GM19351 (cell line): ENCODE results near the gene CDK5.
A peak's percentile ranks its signal among the peaks of the same experiment; 100 is the strongest.

Experiments used
- ATAC-seq: cut with Tn5 transposase; IDR thresholded peaks from one replicate; pipeline ENCODE4 v1.9.1; 2021; ENCODE audit warnings: mild to moderate bottlenecking, moderate library complexity; ENCODE audit not compliant: unreplicated experiment

Gene CDK5

GRCh38 chr7:151057506-151057988 is at the start of gene CDK5:
TSS of gene CDK5 (minus strand) at chr7:151057897. CDS start at chr7:151057848, 49 bp downstream.
- ATAC-seq: peak; percentile 10

DNA sequence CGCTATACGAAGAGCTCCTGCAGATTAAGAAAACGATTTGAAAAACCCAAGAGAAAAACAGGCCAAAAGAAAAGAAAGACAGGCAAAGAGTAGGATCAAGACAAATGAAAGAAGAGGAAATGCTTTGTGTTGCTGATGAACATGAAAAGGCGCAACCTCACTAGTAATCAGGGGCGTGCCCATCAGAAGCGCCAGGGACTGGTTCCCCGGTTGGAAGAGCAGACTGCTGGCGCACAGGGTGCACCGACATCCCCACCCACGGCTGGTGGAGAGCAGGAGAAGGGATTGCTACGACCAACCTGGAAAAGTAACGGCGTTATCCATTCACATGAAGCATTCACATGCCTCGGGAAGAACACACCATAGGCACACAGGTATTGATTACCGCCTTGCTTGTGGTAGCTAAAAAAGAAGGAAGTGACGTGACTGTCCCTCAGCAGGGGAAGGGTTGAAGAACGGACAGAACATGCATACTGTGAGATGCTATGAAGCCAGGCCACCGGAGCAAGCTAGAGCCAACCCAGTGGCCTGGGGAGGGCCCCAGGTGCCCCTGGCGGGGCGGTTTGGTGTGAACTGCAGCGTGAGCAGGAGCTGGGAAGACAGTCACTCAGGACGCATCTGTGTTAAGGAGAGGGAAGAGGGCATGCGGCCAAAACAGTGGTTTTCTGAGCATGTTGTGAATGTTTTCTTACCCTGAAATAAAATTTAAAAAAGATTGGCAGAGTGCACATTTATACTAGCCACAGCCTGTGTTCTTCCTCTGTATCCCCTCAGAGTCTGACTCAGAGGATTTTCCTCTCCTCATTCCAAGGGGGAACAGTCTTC is 46.9 kb upstream of the CDK5 start:
- no peak for ATAC-seq

GRCh38 chr7:151103973-151104372 is 46.3 kb upstream of the CDK5 start:
- ATAC-seq: no peak

DNA sequence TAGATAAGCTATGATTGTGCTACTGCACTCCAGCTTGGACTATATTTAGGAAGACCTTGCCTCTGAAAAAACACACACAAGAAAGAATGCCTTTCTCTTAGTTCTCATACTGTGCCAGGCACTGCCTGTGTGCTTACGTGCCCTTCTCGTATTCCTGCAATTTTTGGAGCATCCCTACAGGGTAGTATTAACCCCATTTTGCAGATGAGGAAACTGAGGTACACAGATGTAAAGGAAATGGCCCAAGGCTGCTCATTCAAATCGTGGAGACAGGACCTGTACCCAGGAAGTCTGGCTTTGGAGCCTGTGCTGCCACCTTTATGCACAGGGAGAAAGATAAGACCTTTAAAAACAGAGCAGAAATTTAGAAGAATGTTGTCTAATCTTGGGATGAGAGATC is 45.3 kb upstream of the CDK5 start:
- no peak for ATAC-seq

DNA sequence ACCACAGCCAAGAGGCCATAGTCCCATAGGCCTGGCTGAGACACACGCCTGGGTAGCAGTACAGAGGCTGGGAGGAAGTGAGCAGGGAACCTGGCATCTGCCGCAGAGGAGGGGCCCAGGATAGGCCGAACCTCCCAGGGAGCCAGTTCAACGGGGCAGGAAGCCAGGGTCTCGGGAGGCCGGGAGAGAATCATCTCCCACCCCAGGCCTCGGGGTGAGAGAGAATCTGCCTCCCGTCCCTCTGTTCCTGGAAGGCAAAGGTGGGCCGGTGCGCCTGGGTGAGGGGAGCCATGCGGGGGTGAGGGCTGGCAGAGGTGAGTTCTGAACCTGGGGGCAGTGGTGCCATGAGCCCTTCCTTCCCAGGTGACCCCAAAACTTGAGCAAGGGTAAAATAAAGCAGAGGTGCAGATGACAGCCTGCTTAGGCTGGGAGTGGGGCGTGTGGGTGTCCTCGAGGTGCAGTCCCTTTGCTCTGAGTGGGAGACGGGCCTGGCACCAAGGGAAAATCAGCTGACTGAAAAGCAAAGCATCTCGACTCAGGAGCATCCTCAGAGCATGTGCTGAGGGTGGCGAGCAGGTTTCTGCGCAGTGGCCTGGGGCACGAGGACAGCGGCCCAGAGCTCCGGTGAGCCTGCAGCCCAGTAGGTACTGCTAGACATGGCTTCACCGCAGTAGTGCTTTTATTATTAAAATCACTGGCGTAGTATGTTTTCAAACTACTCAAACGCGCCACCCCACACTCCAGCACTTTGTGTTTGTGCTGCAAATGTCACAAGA is 44.1 kb upstream of the CDK5 start:
- ATAC-seq: no peak

GRCh38 chr7:151100921-151101320 is 43.2 kb upstream of the CDK5 start:
- no peak for ATAC-seq

GRCh38 chr7:151099486-151100211 is 42.0 kb upstream of the CDK5 start:
- no peak for ATAC-seq

DNA sequence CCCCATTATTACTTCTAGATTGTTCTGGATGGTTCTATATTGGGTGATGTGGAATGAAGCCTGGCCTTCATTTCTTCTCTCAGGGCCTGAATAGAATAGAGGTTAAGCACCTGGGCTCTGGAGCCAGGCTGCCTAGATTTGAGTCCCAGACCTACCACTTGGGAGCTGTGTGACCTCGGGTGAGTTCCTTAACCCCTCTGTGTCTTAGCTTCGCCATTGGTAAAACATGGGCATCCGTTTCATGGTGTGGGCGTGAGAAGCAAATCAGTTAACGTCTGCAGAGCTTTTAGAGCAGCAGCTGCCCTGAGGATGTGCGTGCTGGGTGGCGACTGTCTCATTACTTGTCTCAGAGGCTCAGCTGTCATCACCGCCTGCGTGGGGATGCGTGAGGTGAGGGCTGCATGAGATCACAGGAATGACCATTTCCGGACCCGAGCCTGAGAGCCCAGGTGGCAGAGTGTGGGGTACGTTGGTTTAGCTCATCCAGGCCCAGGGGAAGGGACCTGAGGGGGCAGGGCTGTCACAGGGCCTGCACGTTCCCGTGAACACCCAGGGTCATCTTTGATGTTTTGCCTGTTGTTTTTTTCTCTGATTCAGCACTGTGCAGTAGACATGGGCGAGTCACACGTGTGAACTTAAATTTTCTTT is 38.3 kb upstream of the CDK5 start:
- no peak for ATAC-seq

GRCh38 chr7:151095123-151095797 is 37.6 kb upstream of the CDK5 start:
- ATAC-seq: no peak

GRCh38 chr7:151094675-151095074 is 37.0 kb upstream of the CDK5 start:
- no peak for ATAC-seq

DNA sequence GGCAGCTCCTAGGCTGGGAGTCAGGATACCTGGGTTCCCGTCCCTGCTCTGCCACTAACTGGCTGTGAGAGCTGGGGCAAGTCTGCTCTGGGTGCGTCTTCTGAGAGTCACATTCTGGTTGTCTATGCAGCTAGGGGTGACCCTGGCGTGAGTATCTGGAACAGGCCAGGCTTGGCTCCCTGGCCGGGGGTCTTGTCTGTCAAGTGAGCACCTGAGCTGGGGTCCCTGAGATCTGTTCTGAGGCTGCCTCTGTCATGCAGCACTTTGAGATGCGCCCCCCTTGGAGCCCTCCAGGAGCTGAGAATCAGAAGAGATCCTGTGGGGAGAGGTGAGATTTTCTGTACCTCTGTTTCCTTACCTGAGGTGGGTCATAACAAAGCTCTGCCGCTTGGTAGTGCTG is 36.1 kb upstream of the CDK5 start:
- no peak for ATAC-seq

DNA sequence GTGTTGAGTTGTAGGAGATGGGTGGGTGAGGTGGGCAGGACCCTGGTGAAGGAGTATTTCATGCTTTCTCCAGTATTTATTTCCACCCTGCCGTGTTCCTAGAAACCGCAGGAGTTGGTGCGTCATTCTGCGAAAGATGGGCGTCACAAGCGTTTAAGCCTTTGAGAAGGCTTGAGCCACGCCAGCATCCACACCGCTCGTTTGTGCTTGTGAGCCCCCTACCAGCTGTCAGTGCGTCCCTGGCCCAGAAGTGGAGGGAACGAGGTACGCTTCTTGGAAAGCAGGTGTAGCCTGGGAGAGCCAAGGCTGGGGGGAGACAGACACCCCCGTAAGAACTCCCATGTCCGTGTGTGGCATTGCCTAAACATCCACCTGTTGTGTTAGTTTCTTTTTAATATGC is 34.3 kb upstream of the CDK5 start:
- no peak for ATAC-seq

GRCh38 chr7:151091431-151091830 is 33.7 kb upstream of the CDK5 start:
- ATAC-seq: peak; percentile 50

- no peak for ATAC-seq
Measured at GRCh38 chr7:151091003-151091402, 33.3 kb upstream of the CDK5 start.

DNA sequence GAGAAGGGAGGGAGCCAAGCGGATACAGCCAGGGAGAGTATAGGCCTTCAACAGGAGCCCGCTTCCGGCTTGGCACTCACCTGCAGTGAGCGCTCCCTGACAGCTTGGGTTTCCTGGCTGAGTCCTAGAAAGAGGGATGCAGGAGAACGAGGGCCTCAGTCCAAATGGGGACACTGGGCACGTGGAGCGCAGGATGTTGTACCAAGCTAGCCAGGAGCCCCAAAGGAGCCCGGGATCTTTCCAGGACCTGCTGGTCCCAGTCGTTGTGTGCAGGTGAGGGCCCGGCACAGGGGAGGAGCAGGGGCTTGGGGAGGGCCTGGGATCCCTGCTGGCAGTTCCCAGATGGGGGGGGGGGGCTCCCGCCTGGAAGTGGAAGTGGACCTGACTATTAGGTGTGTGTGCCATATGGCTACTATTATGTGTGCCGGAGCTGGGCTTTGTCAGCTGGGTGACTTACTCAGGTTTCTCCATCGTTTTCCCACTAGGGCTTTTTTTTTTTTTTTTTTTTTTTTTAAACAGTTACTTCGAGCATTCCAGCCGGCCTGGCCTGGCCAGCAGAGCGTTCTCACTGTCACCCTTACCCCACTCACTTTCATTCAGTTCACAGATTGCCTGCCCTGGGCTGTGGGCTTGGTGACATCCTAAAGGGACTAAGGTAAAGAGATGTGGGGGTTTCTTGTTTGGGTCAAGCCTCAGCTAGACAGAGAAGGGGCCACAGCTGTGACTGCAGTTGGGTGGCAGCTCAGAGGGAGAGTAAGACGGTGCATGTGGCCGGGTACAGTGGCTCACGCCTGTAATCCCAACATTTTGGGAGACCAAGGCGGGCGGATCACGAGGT is 32.4 kb upstream of the CDK5 start:
- no peak for ATAC-seq

DNA sequence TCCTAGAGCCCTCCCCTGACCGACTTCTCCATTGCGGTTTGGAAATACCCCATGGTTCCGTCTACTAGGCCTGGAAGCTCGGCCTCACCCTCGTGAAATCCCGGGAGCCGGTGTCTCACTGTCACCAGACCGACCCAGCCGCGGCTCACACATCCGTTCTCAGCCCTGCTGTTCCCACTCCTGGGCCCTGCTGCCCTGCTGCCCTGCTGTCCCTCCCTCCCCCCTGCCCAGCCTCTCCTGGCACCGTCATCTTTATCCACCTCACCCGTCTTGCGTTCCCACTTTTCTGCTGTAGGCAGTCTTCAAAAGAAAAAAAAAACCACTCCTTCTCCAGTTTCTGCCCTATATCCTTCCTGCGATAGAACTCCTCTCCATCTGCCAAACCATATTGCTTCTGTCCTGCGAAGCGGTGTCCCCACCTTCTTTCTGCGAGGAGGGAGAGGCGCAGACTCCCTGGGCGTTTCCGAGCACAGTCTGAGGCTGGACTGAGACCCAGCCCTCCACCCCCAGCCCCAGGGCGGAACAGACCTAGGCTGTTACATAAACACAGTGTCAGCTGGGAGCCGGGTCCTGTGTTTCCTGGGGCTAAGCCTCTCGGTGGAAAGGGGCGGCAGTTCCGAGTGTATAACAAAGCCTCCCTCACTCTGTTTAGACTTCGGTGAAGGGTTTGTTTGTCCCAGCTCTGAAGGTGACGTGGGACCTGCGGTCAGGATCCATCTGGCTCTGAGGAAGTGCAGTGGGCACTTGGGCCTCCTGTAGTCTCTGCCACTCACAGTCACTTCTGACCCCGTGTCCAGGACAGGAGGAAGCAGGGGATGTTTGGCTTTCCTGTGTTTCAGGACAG is 31.4 kb upstream of the CDK5 start:
- no peak for ATAC-seq

GRCh38 chr7:151088019-151088855 is 30.5 kb upstream of the CDK5 start:
- ATAC-seq: no peak
